Vagina (tissue), 2 donors: ENCODE data around the gene MTMR4.

Experiments
- CTCF ChIP-seq, 3 experiments: fragments of 450-650 bp in 2 of 3; fragments of 200-600 bp in 1 of 3; sonication (generic) in 1 of 3; IDR thresholded peaks; one replicate each; pipeline ENCODE4 v1.5.1; 2017 to 2019; ENCODE audit warnings: antibody characterized with exemption in 3 of 3, mild to moderate bottlenecking in 2 of 3, moderate library complexity in 2 of 3
- POLR2A ChIP-seq, 2 donors: fragments of 450-650 bp; IDR thresholded peaks; one replicate each; pipeline ENCODE4 v1.6.1; 2017; ENCODE audit warnings: antibody characterized with exemption in 2 of 2, mild to moderate bottlenecking in 2 of 2, moderate library complexity in 2 of 2
- POLR2AphosphoS5 ChIP-seq, 2 donors: sonication (generic); formaldehyde crosslinking; IDR thresholded peaks; one replicate each; pipeline ENCODE4 v1.9.0; 2017; ENCODE audit warnings: antibody characterized with exemption in 2 of 2, mild to moderate bottlenecking in 2 of 2, low read depth in 1 of 2; ENCODE audit not compliant: insufficient read depth in 1 of 2

DNA sequence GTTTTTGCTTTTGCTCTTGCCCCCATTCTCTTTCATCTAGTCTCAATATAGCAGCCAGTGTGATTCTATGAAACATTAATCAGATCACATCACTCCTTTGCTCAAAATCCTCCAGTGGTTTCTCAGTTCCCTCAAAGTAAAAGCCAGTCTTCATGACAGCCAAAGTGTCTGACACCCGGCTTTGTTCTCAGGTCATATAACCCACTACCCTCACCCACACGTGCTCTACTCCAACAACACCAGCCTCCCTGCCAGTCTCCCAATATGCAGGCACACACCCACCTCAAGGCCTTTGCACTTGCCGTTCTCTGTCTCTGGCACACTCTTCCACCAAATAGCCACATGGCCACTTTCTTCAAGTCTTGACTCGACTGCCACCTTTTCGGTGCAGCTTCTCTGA is 4.4 kb downstream of the MTMR4 start:
- no peak for TF ChIP-seq POLR2A (IDR thresholded peaks at IDR 0.05)
- no peak for TF ChIP-seq CTCF (IDR thresholded peaks at IDR 0.05)
- TF ChIP-seq POLR2AphosphoS5 (IDR thresholded peaks at IDR 0.05; ENCODE audit: insufficient read depth in 1 of 2, low read depth in 1 of 2): no peak
